ENCODE results near the gene ABHD6. TPM values are rescaled to one million over a fixed set of nuclear protein-coding genes. Genes with fewer than 3 reads are reported as not detected.

The ABHD6 gene
- total and polyA plus RNA-seq, 7 donors = 1.7 to 7.2 (median 5.0) TPM

- Histone ChIP-seq H3K4me1 (peaks cover 5% of the 10 kb centered on the region), H3K27me3 (ENCODE audit: insufficient read depth in 3 of 3, low read length in 2 of 3) (no peaks in the 10 kb centered on the region), H3K36me3 (ENCODE audit: insufficient read depth in 1 of 2, low read depth in 1 of 2) (no peaks in the 10 kb centered on the region), H3K27ac (no peak overlapping the region), H3K4me3 (no peak overlapping the region), H3K9me3 (no peaks in the 10 kb centered on the region)
- WGBS, 3 donors = 84 to 88% (median 85%) methylated on average over 8 of the region's 8 CpGs
- intact Hi-C loops (cut with DNase I) = no loop called here
- DNase-seq (no peak), ATAC-seq (no peak)
- TF ChIP-seq CTCF (IDR thresholded peaks at IDR 0.05) = no peak
Measured at GRCh38 chr3:58329150-58329921, 91.7 kb downstream of the ABHD6 start.

DNA sequence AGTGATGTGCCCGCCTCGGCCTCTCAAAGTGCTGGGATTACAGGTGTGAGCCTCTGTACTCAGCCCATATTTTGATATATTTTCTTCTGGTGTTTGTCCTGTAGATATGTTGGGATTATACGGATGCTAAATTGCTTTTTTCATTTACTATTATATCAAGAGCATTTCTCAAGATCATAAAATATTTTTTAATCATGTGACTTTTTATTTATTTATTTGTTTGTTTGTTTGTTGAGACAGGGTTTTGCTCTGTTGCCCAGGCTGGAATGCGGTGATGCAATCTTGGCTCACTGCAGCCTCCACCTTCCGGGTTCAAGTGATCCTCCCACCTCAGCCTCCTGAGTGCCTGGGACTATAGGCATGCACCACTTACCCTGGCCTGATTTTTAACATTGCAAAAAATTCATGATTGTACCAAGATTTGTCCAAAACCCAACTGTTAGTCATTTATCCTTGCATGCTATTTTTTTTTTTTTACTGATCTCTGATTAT is 92.4 kb downstream of the ABHD6 start:
- no peaks in the 10 kb centered on the region for H3K36me3 ChIP-seq (ENCODE audit: insufficient read depth in 1 of 2, low read depth in 1 of 2)
- intact Hi-C loops (cut with DNase I) = loop anchor here in 1 of 2 donors (5.0 kb wide), 1 partner anchor 82 kb away; no protein-coding TSS in a partner anchor

GRCh38 chr3:58331593-58332152 is 94.1 kb downstream of the ABHD6 start:
- Histone ChIP-seq H3K4me3 (no peak overlapping the region), H3K9me3 (no peaks in the 10 kb centered on the region), H3K27me3 (ENCODE audit: insufficient read depth in 3 of 3, low read length in 2 of 3) (no peaks in the 10 kb centered on the region), H3K27ac (no peak overlapping the region), H3K36me3 (ENCODE audit: insufficient read depth in 1 of 2, low read depth in 1 of 2) (no peaks in the 10 kb centered on the region), H3K4me1 (peaks cover 26% of the 10 kb centered on the region)
- ATAC-seq = no peak
- intact Hi-C loops (cut with DNase I) = loop anchor here (2.0 to 5.0 kb wide), 2 partner anchors 81 to 161 kb away; partner anchors contain the start of gene KCTD6 (in 2 of the 2)
- WGBS, 3 donors = 68 to 73% (median 71%) methylated on average over 4 of the region's 4 CpGs
- no peak for DNase-seq
- TF ChIP-seq CTCF (IDR thresholded peaks at IDR 0.05) = no peak

More for the DNA sequence above, 92.4 kb downstream of the ABHD6 start:
- no peak overlapping the region for H3K27ac ChIP-seq
- H3K4me1 ChIP-seq = peaks cover 9% of the 10 kb centered on the region
- no peak for TF ChIP-seq CTCF (IDR thresholded peaks at IDR 0.05)
- whole genome bisulfite sequencing, 3 donors = 90 to 94% (median 92%) methylated on average over 5 of the region's 5 CpGs
- H3K27me3 ChIP-seq (ENCODE audit: insufficient read depth in 3 of 3, low read length in 2 of 3) = no peaks in the 10 kb centered on the region
- no peaks in the 10 kb centered on the region for H3K9me3 ChIP-seq
- H3K4me3 ChIP-seq = no peak overlapping the region
- no peak for DNase-seq
- no peak for ATAC-seq

GRCh38 chr3:58332575-58333188 is 95.1 kb downstream of the ABHD6 start, which contains the start of gene PXK:
Gene PXK, plus strand, starts transcription at chr3:58332892. Its CDS starts 97 bp downstream, at chr3:58332989.
- H3K27ac ChIP-seq = peak within 1 kb of the TSS; percentile 43
- intact Hi-C loops (cut with DNase I) = loop anchor here (2.0 to 5.0 kb wide), 2 partner anchors 80 to 160 kb away; partner anchors contain the start of gene KCTD6 (in 2 of the 2)

More at GRCh38 chr3:58332575-58333188, 95.1 kb downstream of the ABHD6 start, which contains the start of gene PXK:
- Histone ChIP-seq H3K4me3 (peak within 1 kb of the TSS; percentile 70), H3K4me1 (peaks cover 26% of the 10 kb centered on the region), H3K27me3 (ENCODE audit: insufficient read depth in 3 of 3, low read length in 2 of 3) (no peaks in the 10 kb centered on the region), H3K9me3 (no peaks in the 10 kb centered on the region), H3K36me3 (ENCODE audit: insufficient read depth in 1 of 2, low read depth in 1 of 2) (no peaks in the 10 kb centered on the region)
- 0 to 1% (median 0%) methylated on average over 26 to 79 of the region's 79 CpGs for WGBS, 3 donors
- ATAC-seq = peak; percentile 95 to 98 (median 96)
- DNase-seq = peak; percentile 88 to 91
- no peak for TF ChIP-seq CTCF (IDR thresholded peaks at IDR 0.05)
